GM20431 (cell line): ENCODE data around the gene FGFR4.
"Not testable (repeated sequence)": the region's sequence is repeated elsewhere in the genome, so short reads cannot be mapped to it uniquely, and the experiment has no call there.

Source experiments
- in situ Hi-C: fragments of 300-500 bp; cut with MseI, MboI; formaldehyde crosslinking; loops from one replicate; pipeline ENCODE4 v1.15.0; 2020; ENCODE audit warnings: low sequenced_read_pairs; ENCODE audit not compliant: unreplicated experiment

Gene FGFR4

GRCh38 chr5:177086654-177087397, at the start of gene FGFR4:
Gene FGFR4 (plus strand): TSS chr5:177086915. CDS start chr5:177089603, 2,688 bp downstream.
- in situ Hi-C loops: no loop called here

- in situ Hi-C loops: no loop called here
These were observed 49.8 kb upstream of the FGFR4 start for GRCh38 chr5:177036921-177037320.

- in situ Hi-C loops: no loop called here
These were observed 45.8 kb upstream of the FGFR4 start for GRCh38 chr5:177040814-177041420.

- in situ Hi-C loops: no loop called here
These were observed 44.8 kb upstream of the FGFR4 start for GRCh38 chr5:177041936-177042335.

- in situ Hi-C loops: no loop called here
These were observed 43.6 kb upstream of the FGFR4 start for GRCh38 chr5:177043114-177043513.

- in situ Hi-C loops: no loop called here
These were observed 42.8 kb upstream of the FGFR4 start for GRCh38 chr5:177043958-177044357.

- in situ Hi-C loops: no loop called here
These were observed 42.1 kb upstream of the FGFR4 start for GRCh38 chr5:177044641-177045040.

GRCh38 chr5:177045631-177046030, 41.1 kb upstream of the FGFR4 start:
- in situ Hi-C loops: no loop called here

- in situ Hi-C loops: not testable (repeated sequence)
These were observed 38.2 kb upstream of the FGFR4 start for GRCh38 chr5:177048531-177048930.

GRCh38 chr5:177049285-177049684, 37.4 kb upstream of the FGFR4 start:
- in situ Hi-C loops: no loop called here

- in situ Hi-C loops: no loop called here
These were observed 22.0 kb upstream of the FGFR4 start for GRCh38 chr5:177064500-177065277.

- in situ Hi-C loops: no loop called here
These were observed 21.2 kb upstream of the FGFR4 start for GRCh38 chr5:177065491-177065890.

- in situ Hi-C loops: no loop called here
These were observed 20.5 kb upstream of the FGFR4 start for GRCh38 chr5:177066224-177066623.

GRCh38 chr5:177067503-177067902, 19.2 kb upstream of the FGFR4 start:
- in situ Hi-C loops: no loop called here

GRCh38 chr5:177070536-177071191, 16.1 kb upstream of the FGFR4 start:
- in situ Hi-C loops: no loop called here

GRCh38 chr5:177071666-177072385, 14.9 kb upstream of the FGFR4 start:
- in situ Hi-C loops: no loop called here

GRCh38 chr5:177077335-177077734, 9.4 kb upstream of the FGFR4 start:
- in situ Hi-C loops: no loop called here

- in situ Hi-C loops: no loop called here
These were observed 7.1 kb upstream of the FGFR4 start for GRCh38 chr5:177079606-177080005.

GRCh38 chr5:177080265-177080664, 6.5 kb upstream of the FGFR4 start:
- in situ Hi-C loops: no loop called here

GRCh38 chr5:177081859-177082258, 4.9 kb upstream of the FGFR4 start:
- in situ Hi-C loops: no loop called here
